Activated CD4-positive, alpha-beta memory T cell treated with anti-CD3 and anti-CD28 coated beads, Interleukin-2, amount 10 ng/mL, durations not matched to agents 7 days and 5 days (primary cell): ENCODE results near the gene FN1. TPM values are rescaled to one million over a fixed set of nuclear protein-coding genes. Genes with fewer than 3 reads are reported as not detected.

Experiments
- CTCF ChIA-PET: fragments of 350-600 bp; sonication (Branson Sonifier 250); formaldehyde crosslinking; loops from one replicate; lab custom pipeline; 2021; ENCODE audit warnings: antibody characterized with exemption, inconsistent platforms; lab: Charles Lee
- POLR2A ChIA-PET: fragments of 350-600 bp; sonication (Branson Sonifier 250); formaldehyde crosslinking; loops from one replicate; lab custom pipeline; 2021; ENCODE audit warnings: antibody characterized with exemption; lab: Charles Lee
- DNase-seq: peaks from one replicate; pipeline ENCODE4 v3.0.0-alpha.2; 2020
- H3K27ac Mint-ChIP-seq: one replicate; pipeline ENCODE4 v1.8.0; 2021; ENCODE audit warnings: mild to moderate bottlenecking, mixed read lengths
- H3K27me3 Mint-ChIP-seq: one replicate; pipeline ENCODE4 v1.8.0; 2021; ENCODE audit warnings: mixed read lengths
- H3K36me3 Mint-ChIP-seq: one replicate; pipeline ENCODE4 v1.8.0; 2021; ENCODE audit warnings: low read depth, mixed read lengths
- H3K4me1 Mint-ChIP-seq: one replicate; pipeline ENCODE4 v1.8.0; 2021; ENCODE audit warnings: mixed read lengths
- H3K4me3 Mint-ChIP-seq: one replicate; pipeline ENCODE4 v1.8.0; 2021; ENCODE audit warnings: mild to moderate bottlenecking, mixed read lengths
- H3K9me3 Mint-ChIP-seq: one replicate; pipeline ENCODE4 v1.8.0; 2021; ENCODE audit warnings: mixed read lengths
- total RNA-seq, 2 experiments: library from RNA; stranded (reverse); gene quantifications; one replicate each; pipeline ENCODE4 v1.2.3, GENCODE V29; 2021

Gene FN1
- total RNA-seq, 2 experiments from 2014 or later = 1.8 to 2.2 TPM

DNA sequence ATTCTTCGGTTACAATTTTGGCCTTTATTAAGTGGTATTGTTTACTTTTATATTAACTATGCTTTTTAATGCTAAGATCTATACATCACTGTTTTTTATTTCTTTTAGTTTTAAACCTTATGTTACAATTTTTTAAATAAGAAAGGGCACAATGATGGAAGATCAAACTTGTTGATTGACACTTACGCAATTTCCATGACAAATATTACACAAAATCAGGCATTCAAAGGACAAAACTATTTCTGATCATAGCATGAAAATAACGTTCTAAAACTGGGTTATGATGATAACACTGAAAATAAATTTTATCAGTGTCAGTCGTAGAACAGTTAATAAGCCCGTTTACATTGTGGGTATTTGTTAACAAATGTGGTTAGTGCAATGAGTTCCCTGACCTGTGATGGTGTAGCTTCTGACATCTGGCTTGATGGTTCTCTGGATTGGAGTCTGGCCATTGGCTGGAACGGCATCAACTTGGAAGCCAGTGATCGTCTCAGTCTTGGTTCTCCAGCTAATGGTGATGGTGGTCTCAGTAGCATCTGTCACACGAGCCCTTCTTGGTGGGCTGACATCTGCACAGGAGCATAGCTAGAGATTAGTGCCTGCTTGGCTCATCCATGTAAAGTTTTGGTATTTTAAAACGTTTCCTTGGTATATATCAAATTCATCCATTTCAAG, 59.6 kb downstream of the FN1 start:
- Mint-ChIP-seq H3K27ac (no peak overlapping the region), H3K9me3 (peaks cover 3% of the 10 kb centered on the region), H3K4me3 (no peak overlapping the region), H3K27me3 (no peaks in the 10 kb centered on the region), H3K36me3 (peaks cover 12% of the 10 kb centered on the region), H3K4me1 (no peaks in the 10 kb centered on the region)
- DNase-seq = no peak
- ChIA-PET CTCF (no interaction called here), POLR2A (no interaction called here)

DNA sequence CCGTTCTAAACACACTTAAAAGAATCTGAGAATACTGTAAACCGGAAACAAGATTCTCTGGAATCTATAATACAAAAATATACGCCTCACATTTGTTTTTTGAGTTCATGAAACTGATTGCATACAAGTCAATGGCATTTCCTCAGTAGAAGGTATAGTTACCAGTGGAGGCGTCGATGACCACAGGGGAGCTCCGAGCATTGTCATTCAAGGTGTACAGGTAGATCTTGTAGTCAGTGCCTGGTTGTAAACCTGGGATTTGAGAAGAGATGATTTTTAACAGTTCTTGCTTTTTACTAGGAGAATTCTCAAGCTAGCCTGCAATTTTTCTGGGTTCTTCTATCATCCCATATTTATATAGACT, 60.4 kb downstream of the FN1 start:
- Mint-ChIP-seq H3K4me3 (no peak overlapping the region), H3K4me1 (no peaks in the 10 kb centered on the region), H3K36me3 (peaks cover 12% of the 10 kb centered on the region), H3K9me3 (peaks cover 3% of the 10 kb centered on the region), H3K27ac (no peak overlapping the region), H3K27me3 (no peaks in the 10 kb centered on the region)
- CTCF ChIA-PET = no interaction called here
- DNase-seq = no peak
- POLR2A ChIA-PET = no interaction called here

DNA sequence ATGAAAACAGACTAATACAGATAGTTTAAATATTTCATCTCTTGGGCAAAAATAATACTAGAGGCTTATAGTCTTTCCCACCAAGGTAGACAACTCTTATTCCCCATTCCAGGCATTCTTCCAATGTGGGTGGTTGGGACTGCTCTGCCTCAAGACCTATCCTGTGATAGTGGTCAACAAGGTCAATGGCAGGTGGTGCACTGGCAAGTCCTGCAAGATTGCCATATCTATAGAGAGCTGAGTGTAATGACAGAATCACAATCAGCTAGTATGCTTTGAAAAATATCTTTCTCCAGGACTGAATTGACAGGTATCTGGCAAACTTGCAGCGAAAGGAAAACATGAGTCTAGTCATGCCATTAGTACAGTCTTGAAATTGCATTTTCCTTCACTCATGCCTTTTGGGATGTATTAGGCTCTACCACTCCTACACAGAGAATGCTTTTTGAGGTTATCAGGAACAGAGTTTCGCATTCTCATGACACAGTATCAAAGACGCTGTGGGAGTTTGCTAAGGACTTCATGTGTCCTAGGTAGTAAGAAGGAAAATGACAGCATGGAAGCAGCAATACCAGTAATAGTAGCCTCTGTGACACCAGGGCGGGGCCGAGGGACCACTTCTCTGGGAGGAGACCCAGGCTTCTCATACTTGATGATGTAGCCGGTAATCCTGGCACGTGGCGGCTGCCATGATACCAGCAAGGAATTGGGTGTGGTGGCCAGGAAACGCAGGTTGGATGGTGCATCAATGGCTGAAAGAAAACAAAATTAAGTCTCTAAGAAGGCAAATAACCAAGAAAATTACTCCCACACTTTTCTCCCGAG, 61.0 kb downstream of the FN1 start:
- H3K27ac Mint-ChIP-seq = no peak overlapping the region
- DNase-seq = no peak
- POLR2A ChIA-PET = no interaction called here
- no peaks in the 10 kb centered on the region for H3K4me1 Mint-ChIP-seq
- H3K9me3 Mint-ChIP-seq = peaks cover 3% of the 10 kb centered on the region
- no peaks in the 10 kb centered on the region for H3K27me3 Mint-ChIP-seq
- CTCF ChIA-PET = no interaction called here
- peaks cover 12% of the 10 kb centered on the region for H3K36me3 Mint-ChIP-seq
- H3K4me3 Mint-ChIP-seq = no peak overlapping the region

DNA sequence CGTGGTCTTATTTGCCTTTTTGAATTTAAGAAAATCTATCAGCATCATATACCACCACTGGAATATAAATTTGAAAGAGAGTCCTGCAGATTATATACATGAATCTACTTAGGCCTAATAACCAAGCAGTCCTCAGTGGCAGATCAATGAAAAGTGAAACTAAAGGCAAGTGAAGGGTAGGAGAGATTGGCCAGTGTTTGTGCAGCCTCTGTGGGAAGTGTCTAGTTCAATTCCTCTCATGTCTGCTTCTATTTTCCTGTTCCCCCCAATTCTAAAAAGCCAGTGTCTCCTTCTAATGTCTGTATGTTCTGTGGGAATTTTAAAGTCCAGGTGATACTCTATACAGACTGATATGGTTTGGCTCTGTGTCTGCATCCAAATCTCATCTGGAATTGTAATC, 61.9 kb downstream of the FN1 start:
- H3K9me3 Mint-ChIP-seq = peaks cover 3% of the 10 kb centered on the region
- CTCF ChIA-PET = no interaction called here

DNA sequence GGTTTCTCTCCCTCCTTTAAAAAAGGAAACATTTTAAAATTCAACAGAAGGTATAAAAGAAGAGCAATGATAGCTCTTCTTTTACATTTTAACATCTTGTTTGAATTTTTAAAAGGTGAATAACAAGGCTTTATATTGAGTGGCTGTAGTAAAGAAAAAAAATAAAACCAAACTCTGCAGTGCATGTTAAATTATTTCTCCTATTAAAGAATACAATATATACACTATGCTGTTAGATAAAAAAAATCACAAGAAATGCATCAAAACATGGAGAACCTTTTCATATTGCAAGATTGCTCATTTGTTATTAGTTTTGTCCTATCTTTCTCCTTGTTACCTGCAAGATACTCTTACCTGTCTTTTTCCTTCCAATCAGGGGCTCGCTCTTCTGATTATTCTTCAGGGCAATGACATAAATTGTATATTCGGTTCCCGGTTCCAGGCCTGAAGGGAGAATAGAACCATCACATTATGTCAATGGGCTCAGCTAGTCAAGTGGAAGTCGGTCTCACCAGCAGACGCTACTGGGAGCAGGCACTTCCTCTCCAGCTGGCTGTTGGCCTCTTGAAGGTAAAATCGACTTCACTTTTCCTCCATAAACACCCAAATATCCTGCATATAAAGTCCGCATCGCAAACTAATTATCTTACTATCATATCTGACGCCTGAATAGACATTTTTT, 62.8 kb downstream of the FN1 start:
- Mint-ChIP-seq H3K27ac (no peak overlapping the region), H3K27me3 (no peaks in the 10 kb centered on the region), H3K9me3 (peaks cover 3% of the 10 kb centered on the region), H3K36me3 (peaks cover 12% of the 10 kb centered on the region), H3K4me3 (no peak overlapping the region), H3K4me1 (no peaks in the 10 kb centered on the region)
- ChIA-PET CTCF (no interaction called here), POLR2A (no interaction called here)
- no peak for DNase-seq

More for the DNA sequence above, 61.9 kb downstream of the FN1 start:
- Mint-ChIP-seq H3K27ac (no peak overlapping the region), H3K27me3 (no peaks in the 10 kb centered on the region), H3K4me1 (no peaks in the 10 kb centered on the region), H3K36me3 (peaks cover 12% of the 10 kb centered on the region), H3K4me3 (no peak overlapping the region)
- POLR2A ChIA-PET = no interaction called here
- no peak for DNase-seq

DNA sequence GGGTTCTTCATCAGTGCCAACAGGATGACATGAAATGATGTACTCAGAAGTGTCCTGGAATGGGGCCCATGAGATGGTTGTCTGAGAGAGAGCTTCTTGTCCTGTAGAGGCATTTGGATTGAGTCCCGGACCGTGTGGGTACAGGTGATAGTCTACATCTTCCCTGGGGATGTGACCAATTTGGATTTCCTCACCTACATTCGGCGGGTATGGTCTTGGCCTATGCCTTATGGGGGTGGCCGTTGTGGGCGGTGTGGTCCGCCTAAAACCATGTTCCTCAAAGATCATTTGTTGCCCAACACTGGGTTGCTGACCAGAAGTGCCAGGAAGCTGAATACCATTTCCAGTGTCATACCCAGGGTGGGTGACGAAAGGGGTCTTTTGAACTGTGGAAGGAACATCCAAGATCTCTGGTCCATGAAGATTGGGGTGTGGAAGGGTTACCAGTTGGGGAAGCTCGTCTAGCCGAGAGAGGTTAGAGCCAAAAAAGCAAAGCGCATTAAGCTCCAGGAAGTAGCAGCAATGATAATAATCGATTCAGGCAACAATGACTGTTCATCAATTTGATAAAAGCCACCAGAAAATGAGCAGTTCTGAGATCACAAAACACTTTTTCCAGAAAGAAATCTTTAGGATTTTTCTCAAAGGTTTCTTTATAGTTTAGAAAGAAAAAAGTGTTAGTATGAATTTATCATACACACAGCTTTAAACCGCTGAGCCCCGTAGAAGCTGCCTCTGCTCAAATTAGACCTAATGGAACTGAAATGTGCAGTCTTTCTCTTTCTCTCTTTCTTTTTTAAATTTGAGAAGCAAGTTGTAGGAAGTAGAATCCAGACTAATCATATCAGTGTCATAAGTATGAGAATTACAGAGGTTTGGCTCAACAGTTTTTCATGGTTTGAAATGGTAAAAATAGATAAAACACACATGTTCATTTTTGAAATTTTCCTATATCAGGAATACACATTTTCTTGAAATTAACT, 63.7 kb downstream of the FN1 start:
- Mint-ChIP-seq H3K27ac (no peak overlapping the region), H3K4me1 (no peaks in the 10 kb centered on the region), H3K36me3 (peaks cover 18% of the 10 kb centered on the region), H3K9me3 (peaks cover 3% of the 10 kb centered on the region), H3K4me3 (no peak overlapping the region), H3K27me3 (no peaks in the 10 kb centered on the region)
- DNase-seq = no peak
- CTCF ChIA-PET = no interaction called here
- POLR2A ChIA-PET = no interaction called here

DNA sequence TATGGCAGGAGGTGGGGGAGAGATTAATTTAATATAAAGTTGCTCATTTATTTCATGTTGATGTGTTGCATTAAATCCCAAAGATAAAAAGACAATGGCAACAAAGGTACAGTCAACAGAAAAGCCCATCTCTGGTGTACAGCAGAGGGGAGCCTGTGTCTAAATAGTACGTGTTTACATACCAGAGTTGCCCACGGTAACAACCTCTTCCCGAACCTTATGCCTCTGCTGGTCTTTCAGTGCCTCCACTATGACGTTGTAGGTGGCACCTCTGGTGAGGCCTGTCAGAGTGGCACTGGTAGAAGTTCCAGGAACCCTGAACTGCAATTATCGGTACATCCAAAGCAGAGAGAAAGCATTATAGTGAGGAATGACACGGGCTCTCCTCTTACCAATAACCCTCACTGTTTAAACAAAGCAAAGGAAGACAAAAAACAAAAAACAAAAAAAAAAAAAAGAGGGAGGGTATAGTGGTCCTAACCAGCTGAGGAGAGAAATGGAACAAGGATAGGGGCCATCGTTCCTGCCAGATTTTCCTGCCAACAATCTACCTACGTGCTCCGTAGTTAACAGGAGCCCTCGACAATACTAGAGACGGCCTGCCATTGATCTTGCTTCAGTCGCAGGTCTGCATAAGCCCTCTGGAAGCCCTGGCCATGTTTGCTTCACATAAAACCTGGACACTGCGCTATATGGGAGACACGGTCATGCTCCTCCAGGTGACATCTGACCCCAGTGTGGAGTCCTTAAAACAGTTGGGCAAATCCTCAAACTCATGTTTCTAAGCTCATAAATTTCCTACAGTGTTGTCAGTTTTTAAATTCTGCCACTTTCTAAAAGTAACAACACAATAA, 65.5 kb downstream of the FN1 start:
- Mint-ChIP-seq H3K27me3 (no peaks in the 10 kb centered on the region), H3K4me3 (no peak overlapping the region), H3K4me1 (no peaks in the 10 kb centered on the region), H3K36me3 (peaks cover 23% of the 10 kb centered on the region), H3K27ac (no peak overlapping the region), H3K9me3 (peaks cover 3% of the 10 kb centered on the region)
- POLR2A ChIA-PET = no interaction called here
- CTCF ChIA-PET = no interaction called here
- no peak for DNase-seq

DNA sequence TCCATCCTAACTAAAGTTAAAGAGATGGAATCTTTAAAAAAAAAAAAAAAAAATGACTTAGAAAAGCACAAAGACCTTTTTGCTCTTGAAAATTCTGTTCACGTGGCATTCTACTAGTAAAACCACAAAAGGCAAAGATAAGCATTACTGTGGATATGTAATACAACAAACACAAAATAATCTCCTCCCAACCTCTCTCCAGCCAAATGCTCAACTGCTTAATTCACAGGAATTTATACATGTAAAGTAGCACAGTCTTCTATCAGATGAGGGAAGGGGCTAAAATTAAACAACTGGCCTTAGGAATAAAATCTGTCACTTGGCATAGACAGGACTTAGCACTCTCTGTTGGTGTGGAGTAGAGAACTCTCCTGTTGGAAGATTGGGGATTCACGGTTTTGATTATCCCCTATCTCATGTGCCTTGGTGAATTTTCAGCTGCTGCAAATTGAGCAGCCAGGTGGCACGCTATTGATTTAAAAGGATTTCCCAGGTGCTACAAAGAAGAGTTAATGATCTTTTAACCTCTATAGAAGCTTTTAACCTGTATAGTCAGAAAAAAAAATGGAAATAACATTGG, 66.6 kb downstream of the FN1 start:
- Mint-ChIP-seq H3K36me3 (peaks cover 26% of the 10 kb centered on the region), H3K27ac (no peak overlapping the region), H3K9me3 (peaks cover 3% of the 10 kb centered on the region), H3K4me3 (no peak overlapping the region), H3K27me3 (no peaks in the 10 kb centered on the region), H3K4me1 (no peaks in the 10 kb centered on the region)
- CTCF ChIA-PET = no interaction called here
- DNase-seq = no peak
- POLR2A ChIA-PET = no interaction called here

DNA sequence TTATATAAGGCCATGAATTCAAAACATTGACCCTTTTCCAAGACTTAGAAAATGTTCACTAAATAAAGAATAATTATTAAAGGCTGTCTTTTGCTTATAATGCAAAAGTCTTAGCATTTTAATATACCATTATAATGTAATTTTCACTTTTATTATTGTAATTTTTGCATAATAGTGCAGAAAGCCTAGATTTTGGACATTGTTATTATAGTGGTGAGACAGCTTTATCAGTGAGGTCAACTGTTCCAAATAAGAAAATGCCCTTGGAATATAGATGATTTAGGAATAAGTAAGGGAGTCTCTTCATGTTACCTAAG, 67.4 kb downstream of the FN1 start:
- Mint-ChIP-seq H3K36me3 (peaks cover 21% of the 10 kb centered on the region), H3K27ac (no peak overlapping the region), H3K4me1 (no peaks in the 10 kb centered on the region), H3K4me3 (no peak overlapping the region), H3K9me3 (no peaks in the 10 kb centered on the region), H3K27me3 (no peaks in the 10 kb centered on the region)
- ChIA-PET CTCF (no interaction called here), POLR2A (no interaction called here)
- DNase-seq = no peak

DNA sequence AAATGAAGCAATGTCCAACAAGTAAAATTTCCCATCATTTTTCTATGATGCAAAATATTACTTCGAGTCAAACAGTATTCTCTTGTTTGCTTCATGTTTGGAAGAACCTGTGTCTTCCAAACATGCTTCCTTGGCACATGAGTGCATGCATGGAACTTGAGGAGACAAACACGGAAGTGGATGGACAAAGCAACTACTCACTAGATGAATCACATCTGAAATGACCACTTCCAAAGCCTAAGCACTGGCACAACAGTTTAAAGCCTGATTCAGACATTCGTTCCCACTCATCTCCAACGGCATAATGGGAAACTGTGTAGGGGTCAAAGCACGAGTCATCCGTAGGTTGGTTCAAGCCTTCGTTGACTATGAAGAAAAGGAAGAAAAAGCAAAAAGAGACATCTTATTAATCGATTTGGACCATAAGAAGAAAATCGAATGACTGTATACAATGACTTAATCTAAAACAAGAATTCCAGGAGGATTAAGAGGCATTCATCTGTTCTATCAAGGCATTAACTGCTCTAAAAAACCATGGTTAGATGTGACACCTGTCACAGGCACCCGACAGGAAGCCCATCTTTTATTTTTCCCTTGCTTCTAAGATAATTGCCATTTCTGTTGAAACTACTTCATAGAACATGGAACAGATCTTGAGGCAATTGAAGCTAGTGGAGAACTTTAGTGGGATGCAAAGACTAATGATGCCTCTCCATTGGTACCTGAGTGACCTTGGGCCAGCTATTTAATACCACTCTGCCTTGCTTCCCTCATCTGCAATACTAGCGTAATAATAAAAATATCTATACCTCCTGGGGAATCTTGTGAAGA, 68.0 kb downstream of the FN1 start:
- Mint-ChIP-seq H3K27me3 (no peaks in the 10 kb centered on the region), H3K9me3 (no peaks in the 10 kb centered on the region), H3K27ac (no peak overlapping the region), H3K36me3 (peaks cover 26% of the 10 kb centered on the region), H3K4me3 (no peak overlapping the region), H3K4me1 (no peaks in the 10 kb centered on the region)
- no peak for DNase-seq
- ChIA-PET CTCF (no interaction called here), POLR2A (no interaction called here)

DNA sequence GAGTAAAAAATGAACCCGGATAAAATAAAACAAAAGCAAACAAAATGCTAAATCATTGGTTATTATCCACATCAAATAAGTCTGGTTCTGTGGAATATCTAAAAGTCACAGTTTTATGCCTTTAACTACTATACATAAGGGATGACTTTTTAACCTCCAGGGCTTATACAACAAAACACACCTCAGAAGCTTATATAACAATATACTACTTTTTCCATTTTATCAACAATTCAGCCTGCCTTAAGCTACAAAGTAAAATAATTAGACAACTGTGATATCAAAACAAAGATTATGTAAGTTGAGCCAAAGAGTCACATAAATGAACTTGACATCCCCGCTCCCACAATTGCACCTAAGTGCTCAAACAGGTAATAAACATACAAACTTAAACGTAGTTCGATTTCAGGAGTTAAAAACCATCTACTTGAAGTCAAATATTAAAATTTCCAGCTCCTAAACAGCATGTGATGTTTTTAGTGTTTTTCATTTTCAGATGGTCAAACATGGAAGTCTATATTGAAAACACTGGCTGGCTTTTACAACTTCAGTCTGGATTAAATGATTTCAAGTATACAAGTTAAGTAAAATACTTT, 69.3 kb downstream of the FN1 start:
- H3K27me3 Mint-ChIP-seq = no peaks in the 10 kb centered on the region
- ChIA-PET POLR2A (no interaction called here), CTCF (no interaction called here)
- peaks cover 23% of the 10 kb centered on the region for H3K36me3 Mint-ChIP-seq
- H3K4me1 Mint-ChIP-seq = no peaks in the 10 kb centered on the region
- no peak overlapping the region for H3K27ac Mint-ChIP-seq
- no peak overlapping the region for H3K4me3 Mint-ChIP-seq
- H3K9me3 Mint-ChIP-seq = no peaks in the 10 kb centered on the region
- DNase-seq = no peak
